GM21360 (cell line): ENCODE data around the gene GTF3C5.
"Not testable (repeated sequence)": the region's sequence is repeated elsewhere in the genome, so short reads cannot be mapped to it uniquely, and the experiment has no call there.

Source experiments
- ATAC-seq: cut with Tn5 transposase; IDR thresholded peaks from one replicate; pipeline ENCODE4 v1.9.1; 2021; ENCODE audit warnings: mild to moderate bottlenecking, moderate library complexity; ENCODE audit not compliant: unreplicated experiment

The GTF3C5 gene

GRCh38 chr9:133030317-133031129, at the start of gene GTF3C5:
Gene GTF3C5 (plus strand): TSS chr9:133030997. CDS start chr9:133031012, 15 bp downstream.
- ATAC-seq: peak; percentile 96

GRCh38 chr9:132982458-132982857, 48.3 kb upstream of the GTF3C5 start:
- ATAC-seq: no peak

- no peak for ATAC-seq
Measured at GRCh38 chr9:132983491-132984201, 47.2 kb upstream of the GTF3C5 start.

GRCh38 chr9:132984202-132985070, 46.4 kb upstream of the GTF3C5 start:
- ATAC-seq: no peak

GRCh38 chr9:132985071-132985350, 45.8 kb upstream of the GTF3C5 start:
- no peak for ATAC-seq

GRCh38 chr9:132985489-132985888, 45.3 kb upstream of the GTF3C5 start:
- ATAC-seq: no peak

GRCh38 chr9:132986114-132986513, 44.7 kb upstream of the GTF3C5 start:
- no peak for ATAC-seq

- ATAC-seq: no peak
Measured at GRCh38 chr9:132986640-132987620, 43.9 kb upstream of the GTF3C5 start.

GRCh38 chr9:132988244-132989013, 42.4 kb upstream of the GTF3C5 start:
- ATAC-seq: no peak

GRCh38 chr9:132989014-132989310, 41.8 kb upstream of the GTF3C5 start:
- ATAC-seq: no peak

GRCh38 chr9:132989414-132989996, 41.3 kb upstream of the GTF3C5 start:
- no peak for ATAC-seq

- ATAC-seq: not testable (repeated sequence)
Measured at GRCh38 chr9:132989998-132990557, 40.7 kb upstream of the GTF3C5 start.

GRCh38 chr9:132990781-132991180, 40.0 kb upstream of the GTF3C5 start:
- ATAC-seq: no peak

GRCh38 chr9:132991351-132992300, 39.2 kb upstream of the GTF3C5 start:
- ATAC-seq: no peak

GRCh38 chr9:132993511-132993939, 37.3 kb upstream of the GTF3C5 start:
- ATAC-seq: no peak

- ATAC-seq: no peak
Measured at GRCh38 chr9:132994410-132995120, 36.2 kb upstream of the GTF3C5 start.

GRCh38 chr9:132995121-132995420, 35.7 kb upstream of the GTF3C5 start:
- ATAC-seq: no peak
